ENCODE data around the gene FBXO2. TPM values are rescaled to one million over a fixed set of nuclear protein-coding genes. Genes with fewer than 3 reads are reported as not detected.

The FBXO2 gene
- polyA plus RNA-seq, 1 donor (not counting 4 experiments of a cell fraction or from before 2014, with no cell fraction given), result 42.2 TPM

DNA sequence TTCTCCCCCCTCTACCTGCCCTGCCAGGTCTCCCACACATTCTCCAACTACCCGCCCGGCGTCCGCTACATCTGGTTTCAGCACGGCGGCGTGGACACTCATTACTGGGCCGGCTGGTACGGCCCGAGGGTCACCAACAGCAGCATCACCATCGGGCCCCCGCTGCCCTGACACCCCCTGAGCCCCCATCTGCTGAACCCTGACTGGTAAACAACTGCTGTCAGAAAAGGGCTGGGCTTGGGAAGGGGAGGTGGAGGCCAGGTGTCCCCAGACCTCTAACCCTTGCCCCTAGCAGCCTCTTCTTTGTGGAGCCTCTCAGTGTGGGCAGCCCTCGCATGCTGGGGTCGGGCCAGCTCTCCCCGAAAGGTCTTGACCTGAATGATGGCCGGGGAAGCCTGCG lies 6.9 kb upstream of the FBXO2 start:
- Histone ChIP-seq H3K27me3 (ENCODE audit: control insufficient read depth, extremely low read depth, insufficient read depth, low read length) (no peaks in the 10 kb centered on the region), H3K36me3 (ENCODE audit: control insufficient read depth in 2 of 2, extremely low read depth in 1 of 2, insufficient read depth in 2 of 2, low read length in 2 of 2) (peaks cover 3 to 20% of the 10 kb centered on the region in 2 experiments), H3K4me3 (ENCODE audit: control insufficient read depth in 2 of 3, extremely low read depth in 1 of 3, insufficient read depth in 2 of 3, low read depth in 1 of 3, low read length in 3 of 3) (no peak overlapping the region), H3K9ac (ENCODE audit: control insufficient read depth, extremely low read depth, insufficient read depth, low read length) (no peak overlapping the region), H2AFZ (ENCODE audit: control insufficient read depth, low read length) (no peak overlapping the region), H3K27ac (ENCODE audit: control insufficient read depth, insufficient read depth, low read length) (no peak overlapping the region), H3K9me1 (ENCODE audit: control insufficient read depth, extremely low read depth, insufficient read depth, low read length) (no peaks in the 10 kb centered on the region), H4K20me1 (ENCODE audit: control insufficient read depth, extremely low read depth, insufficient read depth, low read length) (no peaks in the 10 kb centered on the region), H3K4me1 (ENCODE audit: control insufficient read depth, extremely low read depth, insufficient read depth, low read length) (no peaks in the 10 kb centered on the region), H3K79me2 (ENCODE audit: control insufficient read depth, insufficient read depth, low read length) (no peaks in the 10 kb centered on the region), H3K4me2 (ENCODE audit: control insufficient read depth, extremely low read depth, insufficient read depth, low read depth, low read length) (no peak overlapping the region), H3K9me3 (ENCODE audit: control insufficient read depth, low read depth, low read length) (no peaks in the 10 kb centered on the region)
- TF ChIP-seq CTCF (optimal IDR thresholded peaks at IDR 0.05 in 1 of 3, IDR thresholded peaks at IDR 0.05 in 1 of 3, conservative IDR thresholded peaks at IDR 0.05 in 1 of 3; ENCODE audit: extremely low read depth in 1 of 3, insufficient read depth in 2 of 3, low read length in 3 of 3), result no peak
- TF ChIP-seq EZH2 (IDR thresholded peaks at IDR 0.05; ENCODE audit: low read length), result no peak
- FAIRE-seq, result no peak
- no peak for DNase-seq (ENCODE audit: low read depth, low spot score)
- dilution Hi-C loops (cut with MboI; ENCODE audit: extremely low pct_ligation_motif_present, low sequenced_read_pairs), result no loop called here

DNA sequence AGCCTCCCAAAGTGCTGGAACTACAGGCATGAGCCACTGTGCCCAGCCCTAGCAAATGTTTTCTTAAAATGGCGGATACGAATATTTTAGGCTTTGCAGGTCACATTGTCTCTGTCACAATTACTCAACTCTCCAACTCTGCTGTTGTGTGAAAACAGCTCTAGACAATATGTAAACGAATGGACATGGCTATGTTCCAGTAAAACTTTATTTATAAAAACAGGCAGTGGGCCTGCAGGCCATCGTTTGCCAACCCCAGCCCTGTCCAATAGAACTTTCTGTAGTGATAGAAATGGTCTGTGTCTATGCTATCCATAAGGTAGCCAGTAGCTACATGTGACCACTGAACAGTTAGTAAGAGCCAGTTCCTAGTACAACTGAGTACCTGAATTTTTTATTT lies 5.5 kb upstream of the FBXO2 start:
- H3K27ac ChIP-seq (ENCODE audit: control insufficient read depth, insufficient read depth, low read length), result no peak overlapping the region
- peaks cover 7% of the 10 kb centered on the region for H3K4me1 ChIP-seq (ENCODE audit: control insufficient read depth, extremely low read depth, insufficient read depth, low read length)
- dilution Hi-C loops (cut with MboI; ENCODE audit: extremely low pct_ligation_motif_present, low sequenced_read_pairs), result no loop called here
- no peaks in the 10 kb centered on the region for H4K20me1 ChIP-seq (ENCODE audit: control insufficient read depth, extremely low read depth, insufficient read depth, low read length)
- H3K4me2 ChIP-seq (ENCODE audit: control insufficient read depth, extremely low read depth, insufficient read depth, low read depth, low read length), result no peak overlapping the region
- no peaks in the 10 kb centered on the region for H3K27me3 ChIP-seq (ENCODE audit: control insufficient read depth, extremely low read depth, insufficient read depth, low read length)
- peaks cover 5% of the 10 kb centered on the region for H3K79me2 ChIP-seq (ENCODE audit: control insufficient read depth, insufficient read depth, low read length)
- no peak overlapping the region for H2AFZ ChIP-seq (ENCODE audit: control insufficient read depth, low read length)
- no peak overlapping the region for H3K9ac ChIP-seq (ENCODE audit: control insufficient read depth, extremely low read depth, insufficient read depth, low read length)
- no peaks in the 10 kb centered on the region for H3K9me1 ChIP-seq (ENCODE audit: control insufficient read depth, extremely low read depth, insufficient read depth, low read length)
- no peak for FAIRE-seq
- H3K4me3 ChIP-seq (ENCODE audit: control insufficient read depth in 2 of 3, extremely low read depth in 1 of 3, insufficient read depth in 2 of 3, low read depth in 1 of 3, low read length in 3 of 3), result no peak overlapping the region
- no peak for DNase-seq (ENCODE audit: low read depth, low spot score)
- H3K9me3 ChIP-seq (ENCODE audit: control insufficient read depth, low read depth, low read length), result no peaks in the 10 kb centered on the region
- peaks cover 3 to 20% of the 10 kb centered on the region in 2 experiments for H3K36me3 ChIP-seq (ENCODE audit: control insufficient read depth in 2 of 2, extremely low read depth in 1 of 2, insufficient read depth in 2 of 2, low read length in 2 of 2)
- TF ChIP-seq CTCF (optimal IDR thresholded peaks at IDR 0.05 in 1 of 3, IDR thresholded peaks at IDR 0.05 in 1 of 3, conservative IDR thresholded peaks at IDR 0.05 in 1 of 3; ENCODE audit: extremely low read depth in 1 of 3, insufficient read depth in 2 of 3, low read length in 3 of 3), result no peak

Data from keratinocyte (primary cell).